ENCODE measurements around the gene PI4KB.

Gene PI4KB

DNA sequence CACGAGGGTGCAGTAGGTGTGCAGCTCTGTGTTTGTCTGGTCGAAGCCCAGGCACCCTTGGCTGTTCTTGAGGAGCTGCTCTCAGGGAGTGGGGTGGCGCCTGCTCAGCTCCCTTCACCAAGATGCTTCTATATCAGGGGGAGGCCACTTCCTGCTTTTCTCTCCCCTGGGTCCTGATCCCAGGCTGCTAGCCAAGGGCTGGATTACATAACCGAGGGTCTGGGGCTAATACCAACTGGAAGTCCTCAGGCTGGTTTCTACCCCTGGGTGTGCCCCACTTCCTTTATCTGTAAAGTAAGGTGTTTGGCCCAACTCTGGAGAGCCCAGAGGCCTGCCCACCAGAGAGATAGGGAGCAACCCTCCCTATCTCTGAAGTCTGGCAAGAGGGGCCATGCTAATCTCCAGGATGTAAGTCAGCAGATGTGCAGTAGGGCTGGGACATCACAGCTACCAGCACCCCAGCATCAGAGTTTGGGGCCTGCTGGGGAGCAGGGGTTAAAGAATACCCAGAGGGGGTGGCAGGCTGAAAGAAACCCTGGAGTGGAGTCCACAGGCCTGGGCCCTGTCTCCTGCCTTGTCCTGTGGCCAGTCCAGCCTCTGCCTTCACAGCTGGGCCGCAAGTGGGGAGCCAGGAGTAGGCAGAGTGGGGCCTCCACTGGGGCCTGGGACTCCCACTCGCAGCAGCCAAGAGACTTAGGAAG lies 43.1 kb upstream of the PI4KB start:
- Histone ChIP-seq H2AFZ (no peak overlapping the region), H3K27ac (no peak overlapping the region), H3K4me1 (peaks cover 6% of the 10 kb centered on the region), H3K4me2 (ENCODE audit: low read length) (no peak overlapping the region), H3K9ac (no peak overlapping the region), H3K27me3 (ENCODE audit: control insufficient read depth, insufficient read depth, low read length) (no peaks in the 10 kb centered on the region), H3K36me3 (ENCODE audit: control insufficient read depth, insufficient read depth, low read length) (no peaks in the 10 kb centered on the region), H3K9me3 (ENCODE audit: control insufficient read depth, low read length) (no peaks in the 10 kb centered on the region), H3K4me3 (ENCODE audit: low read depth, low read length) (no peak overlapping the region), H3K79me2 (no peaks in the 10 kb centered on the region)
- TF ChIP-seq, protein P1, sequence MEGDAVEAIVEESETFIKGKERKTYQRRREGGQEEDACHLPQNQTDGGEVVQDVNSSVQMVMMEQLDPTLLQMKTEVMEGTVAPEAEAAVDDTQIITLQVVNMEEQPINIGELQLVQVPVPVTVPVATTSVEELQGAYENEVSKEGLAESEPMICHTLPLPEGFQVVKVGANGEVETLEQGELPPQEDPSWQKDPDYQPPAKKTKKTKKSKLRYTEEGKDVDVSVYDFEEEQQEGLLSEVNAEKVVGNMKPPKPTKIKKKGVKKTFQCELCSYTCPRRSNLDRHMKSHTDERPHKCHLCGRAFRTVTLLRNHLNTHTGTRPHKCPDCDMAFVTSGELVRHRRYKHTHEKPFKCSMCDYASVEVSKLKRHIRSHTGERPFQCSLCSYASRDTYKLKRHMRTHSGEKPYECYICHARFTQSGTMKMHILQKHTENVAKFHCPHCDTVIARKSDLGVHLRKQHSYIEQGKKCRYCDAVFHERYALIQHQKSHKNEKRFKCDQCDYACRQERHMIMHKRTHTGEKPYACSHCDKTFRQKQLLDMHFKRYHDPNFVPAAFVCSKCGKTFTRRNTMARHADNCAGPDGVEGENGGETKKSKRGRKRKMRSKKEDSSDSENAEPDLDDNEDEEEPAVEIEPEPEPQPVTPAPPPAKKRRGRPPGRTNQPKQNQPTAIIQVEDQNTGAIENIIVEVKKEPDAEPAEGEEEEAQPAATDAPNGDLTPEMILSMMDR (IDR thresholded peaks at IDR 0.05): no peak

DNA sequence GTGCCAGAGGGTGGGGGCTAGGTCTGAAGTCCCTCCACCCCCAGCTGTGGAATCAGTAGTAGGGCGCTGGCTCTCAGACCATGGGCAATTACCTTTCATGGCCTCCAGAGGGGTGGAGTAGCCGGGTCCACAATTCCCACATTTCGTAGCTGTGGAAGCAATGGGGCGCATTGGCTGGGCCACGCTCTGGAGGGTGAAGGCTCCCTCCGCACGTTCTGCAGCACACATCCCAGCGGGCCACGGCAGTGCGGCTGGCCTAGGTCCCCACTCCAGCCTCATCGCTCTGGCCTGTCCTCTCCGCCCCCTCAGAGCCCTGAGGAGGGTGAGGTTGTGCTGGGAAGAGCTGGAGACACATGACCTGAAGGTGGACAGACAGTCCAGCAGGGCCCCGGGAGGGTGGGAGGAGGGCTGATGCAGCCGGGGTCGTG lies 42.4 kb upstream of the PI4KB start:
- no peak overlapping the region for H3K9ac ChIP-seq
- H3K4me3 ChIP-seq (ENCODE audit: low read depth, low read length): no peak overlapping the region
- H3K4me2 ChIP-seq (ENCODE audit: low read length): no peak overlapping the region
- H3K36me3 ChIP-seq (ENCODE audit: control insufficient read depth, insufficient read depth, low read length): no peaks in the 10 kb centered on the region
- TF ChIP-seq, protein P1 (IDR thresholded peaks at IDR 0.05): no peak
- no peaks in the 10 kb centered on the region for H3K79me2 ChIP-seq
- H2AFZ ChIP-seq: no peak overlapping the region
- H3K9me3 ChIP-seq (ENCODE audit: control insufficient read depth, low read length): no peaks in the 10 kb centered on the region
- no peak overlapping the region for H3K27ac ChIP-seq
- no peaks in the 10 kb centered on the region for H3K27me3 ChIP-seq (ENCODE audit: control insufficient read depth, insufficient read depth, low read length)
- H3K4me1 ChIP-seq: peaks cover 6% of the 10 kb centered on the region

DNA sequence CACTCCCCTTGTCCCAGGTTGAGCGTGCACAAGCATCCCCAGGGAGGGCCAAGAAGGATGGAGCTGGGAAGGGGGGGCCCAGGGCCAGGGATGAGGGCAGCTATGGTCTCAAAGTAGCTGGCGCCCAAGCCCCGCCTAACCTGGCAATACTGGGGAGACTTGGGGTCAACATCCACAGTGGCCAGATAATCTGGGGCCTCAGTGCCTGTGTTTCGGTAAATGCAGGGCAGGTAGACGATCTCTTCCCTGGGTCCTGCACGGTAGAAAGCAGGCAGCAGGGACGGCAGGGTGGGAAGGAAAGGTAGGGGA lies 42.0 kb upstream of the PI4KB start:
- Histone ChIP-seq H2AFZ (no peak overlapping the region), H3K27me3 (ENCODE audit: control insufficient read depth, insufficient read depth, low read length) (no peaks in the 10 kb centered on the region), H3K36me3 (ENCODE audit: control insufficient read depth, insufficient read depth, low read length) (no peaks in the 10 kb centered on the region), H3K9me3 (ENCODE audit: control insufficient read depth, low read length) (no peaks in the 10 kb centered on the region), H3K27ac (no peak overlapping the region), H3K4me2 (ENCODE audit: low read length) (no peak overlapping the region), H3K9ac (no peak overlapping the region), H3K4me3 (ENCODE audit: low read depth, low read length) (no peak overlapping the region), H3K4me1 (peaks cover 6% of the 10 kb centered on the region), H3K79me2 (no peaks in the 10 kb centered on the region)
- TF ChIP-seq, protein P1 (IDR thresholded peaks at IDR 0.05): no peak

DNA sequence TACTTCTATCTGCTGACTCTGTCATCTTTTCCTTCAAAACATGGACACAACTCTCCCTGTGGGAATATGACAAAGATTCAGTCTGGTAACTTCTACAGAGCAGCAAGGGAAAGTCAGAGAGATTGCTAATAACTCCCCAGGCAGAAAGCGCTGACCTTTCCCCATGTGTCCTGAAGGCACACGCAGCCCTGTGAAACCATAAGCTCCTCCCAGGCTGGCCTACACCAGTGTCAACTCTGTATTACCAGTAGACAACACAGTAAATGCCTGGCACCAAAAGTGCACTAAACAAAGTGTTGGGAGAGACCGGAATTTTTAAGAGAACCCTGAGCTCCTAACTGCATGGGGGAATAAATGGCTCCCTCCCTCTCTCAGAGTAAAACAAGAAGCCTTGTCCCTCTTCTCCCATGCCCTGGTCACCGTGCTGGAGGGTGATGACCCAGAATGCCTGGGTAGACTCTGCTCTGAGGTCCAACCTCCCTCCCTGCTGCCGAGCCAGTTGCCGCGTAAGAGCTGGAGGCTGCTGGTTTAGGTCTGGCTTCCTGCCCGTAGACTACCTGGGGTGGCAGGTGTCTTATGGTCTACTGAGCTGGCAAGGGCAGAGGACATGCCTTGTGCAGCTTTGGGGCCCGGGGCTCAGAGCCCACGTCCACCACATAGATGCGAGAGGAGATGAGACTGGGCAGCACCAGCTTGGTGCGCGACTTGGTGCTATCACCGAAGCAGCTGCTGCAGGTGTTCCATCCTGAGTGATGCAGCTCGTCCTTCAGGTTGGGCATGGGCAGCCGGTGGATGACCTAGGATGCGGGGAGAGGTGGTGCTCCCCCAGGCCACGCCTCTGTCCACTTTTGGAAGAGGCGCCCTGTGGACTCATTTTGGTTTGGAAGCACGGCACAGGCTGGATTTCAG lies 41.4 kb upstream of the PI4KB start:
- H3K4me2 ChIP-seq (ENCODE audit: low read length): no peak overlapping the region
- H3K27ac ChIP-seq: no peak overlapping the region
- H3K36me3 ChIP-seq (ENCODE audit: control insufficient read depth, insufficient read depth, low read length): no peaks in the 10 kb centered on the region
- H3K9me3 ChIP-seq (ENCODE audit: control insufficient read depth, low read length): no peaks in the 10 kb centered on the region
- H3K9ac ChIP-seq: no peak overlapping the region
- TF ChIP-seq, protein P1 (IDR thresholded peaks at IDR 0.05): no peak
- peaks cover 6% of the 10 kb centered on the region for H3K4me1 ChIP-seq
- no peak overlapping the region for H2AFZ ChIP-seq
- no peaks in the 10 kb centered on the region for H3K79me2 ChIP-seq
- H3K4me3 ChIP-seq (ENCODE audit: low read depth, low read length): no peak overlapping the region
- no peaks in the 10 kb centered on the region for H3K27me3 ChIP-seq (ENCODE audit: control insufficient read depth, insufficient read depth, low read length)

All from parathyroid adenoma (tissue), 2 donors.